ENCODE data around the gene GPATCH8. TPM values are rescaled to one million over a fixed set of nuclear protein-coding genes. Genes with fewer than 3 reads are reported as not detected.

The GPATCH8 gene
- total RNA-seq, 4 donors from 2014 or later = 15.3 to 35.5 (median 24.9) TPM

DNA sequence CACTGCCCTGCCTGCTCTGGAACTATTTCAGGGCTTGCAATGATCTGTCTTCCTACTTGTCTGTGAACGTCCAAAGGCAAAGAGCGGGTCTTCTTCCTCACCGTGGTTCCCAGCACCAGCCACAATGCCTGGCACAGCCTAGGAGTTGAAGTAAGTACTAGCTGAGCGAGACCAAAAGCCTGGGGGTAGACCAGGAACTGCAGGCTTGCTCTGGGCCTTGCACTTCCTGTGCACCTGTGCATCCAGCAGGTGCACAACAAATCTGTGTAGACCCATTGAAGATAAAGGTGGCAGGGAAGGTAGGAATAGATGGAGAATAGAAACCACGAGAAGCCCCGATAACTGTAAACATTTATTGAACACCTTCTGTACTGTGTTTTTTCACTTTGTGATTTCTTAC is 144.2 kb downstream of the GPATCH8 start:
- TF ChIP-seq, protein P1, sequence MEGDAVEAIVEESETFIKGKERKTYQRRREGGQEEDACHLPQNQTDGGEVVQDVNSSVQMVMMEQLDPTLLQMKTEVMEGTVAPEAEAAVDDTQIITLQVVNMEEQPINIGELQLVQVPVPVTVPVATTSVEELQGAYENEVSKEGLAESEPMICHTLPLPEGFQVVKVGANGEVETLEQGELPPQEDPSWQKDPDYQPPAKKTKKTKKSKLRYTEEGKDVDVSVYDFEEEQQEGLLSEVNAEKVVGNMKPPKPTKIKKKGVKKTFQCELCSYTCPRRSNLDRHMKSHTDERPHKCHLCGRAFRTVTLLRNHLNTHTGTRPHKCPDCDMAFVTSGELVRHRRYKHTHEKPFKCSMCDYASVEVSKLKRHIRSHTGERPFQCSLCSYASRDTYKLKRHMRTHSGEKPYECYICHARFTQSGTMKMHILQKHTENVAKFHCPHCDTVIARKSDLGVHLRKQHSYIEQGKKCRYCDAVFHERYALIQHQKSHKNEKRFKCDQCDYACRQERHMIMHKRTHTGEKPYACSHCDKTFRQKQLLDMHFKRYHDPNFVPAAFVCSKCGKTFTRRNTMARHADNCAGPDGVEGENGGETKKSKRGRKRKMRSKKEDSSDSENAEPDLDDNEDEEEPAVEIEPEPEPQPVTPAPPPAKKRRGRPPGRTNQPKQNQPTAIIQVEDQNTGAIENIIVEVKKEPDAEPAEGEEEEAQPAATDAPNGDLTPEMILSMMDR (IDR thresholded peaks at IDR 0.05) = no peak
- no peak for TF ChIP-seq POLR2A (IDR thresholded peaks at IDR 0.05)
- intact Hi-C loops (cut with DNase I) = no loop called here
- Histone ChIP-seq H3K27me3 (peaks cover 0 to 8% (median 0%) of the 10 kb centered on the region in 4 donors), H3K4me1 (peaks cover 3 to 33% (median 13%) of the 10 kb centered on the region in 3 donors), H3K27ac (no peak overlapping the region), H3K9me3 (no peaks in the 10 kb centered on the region), H3K36me3 (no peaks in the 10 kb centered on the region), H3K4me3 (no peak overlapping the region)
- 58 to 68% methylated on average over 3 to 4 of the region's 6 CpGs for WGBS, 2 donors
- no peak for DNase-seq

DNA sequence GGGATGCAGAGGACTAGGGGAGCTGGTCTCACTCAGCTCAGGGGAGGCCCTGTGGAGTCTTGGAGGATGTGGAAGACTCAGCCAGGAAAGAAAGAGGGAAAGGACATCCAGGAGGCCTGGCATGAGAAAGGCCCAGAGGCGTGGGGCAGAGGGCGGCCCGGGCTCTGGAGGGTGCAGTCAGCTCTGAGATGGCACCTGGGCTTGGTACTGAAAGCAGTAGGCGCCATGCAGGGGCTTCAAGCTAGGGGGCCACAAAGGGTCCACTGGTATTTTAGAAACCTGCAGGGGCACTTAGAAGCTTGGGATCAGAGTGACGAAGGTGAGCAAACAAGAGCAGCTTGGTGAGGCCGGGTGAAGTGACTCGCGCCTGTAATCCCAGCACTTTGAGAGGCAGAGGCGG is 145.1 kb downstream of the GPATCH8 start:
- no peak overlapping the region for H3K4me3 ChIP-seq
- peaks cover 0 to 8% (median 0%) of the 10 kb centered on the region in 4 donors for H3K27me3 ChIP-seq
- WGBS, 2 donors = 68 to 81% methylated on average over 6 to 9 of the region's 9 CpGs
- peaks cover 3 to 31% (median 10%) of the 10 kb centered on the region in 3 donors for H3K4me1 ChIP-seq
- no peak overlapping the region for H3K27ac ChIP-seq
- no peak for TF ChIP-seq POLR2A (IDR thresholded peaks at IDR 0.05)
- TF ChIP-seq, protein P1 (IDR thresholded peaks at IDR 0.05) = no peak
- H3K36me3 ChIP-seq = peaks cover 0 to 5% (median 2%) of the 10 kb centered on the region in 3 donors
- no peak for DNase-seq
- intact Hi-C loops (cut with DNase I) = no loop called here
- no peaks in the 10 kb centered on the region for H3K9me3 ChIP-seq

DNA sequence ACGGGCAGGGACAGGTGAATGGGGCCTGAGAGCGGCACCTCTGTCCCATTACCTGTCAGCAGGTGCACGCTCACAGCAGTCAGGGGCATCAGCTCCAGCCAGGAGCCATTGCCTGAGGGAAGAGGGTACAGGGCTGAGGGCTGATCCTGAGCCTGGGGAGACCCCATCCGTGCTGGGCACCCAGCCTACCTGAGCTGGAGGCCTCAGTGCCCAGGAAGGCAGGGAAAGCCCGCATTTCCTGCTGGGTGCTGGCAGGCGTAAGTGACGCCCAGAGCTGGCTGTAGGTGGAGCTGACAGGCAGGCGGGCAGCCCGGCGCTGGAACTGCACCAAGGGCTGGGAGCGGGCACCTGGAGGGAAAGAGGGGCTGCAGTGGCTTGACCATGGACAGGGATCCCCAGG is 147.0 kb downstream of the GPATCH8 start:
- Histone ChIP-seq H3K27me3 (no peaks in the 10 kb centered on the region), H3K9me3 (no peaks in the 10 kb centered on the region), H3K4me3 (no peak overlapping the region), H3K4me1 (peaks cover 0 to 14% (median 4%) of the 10 kb centered on the region in 3 donors), H3K27ac (no peak overlapping the region), H3K36me3 (peaks cover 15 to 23% (median 21%) of the 10 kb centered on the region in 3 donors)
- 58% methylated on average over 7 of the region's 11 CpGs; no CpG with 5 or more reads in 1 of the 2 donors for WGBS, 2 donors
- no peak for DNase-seq
- intact Hi-C loops (cut with DNase I) = no loop called here
- no peak for TF ChIP-seq POLR2A (IDR thresholded peaks at IDR 0.05)

DNA sequence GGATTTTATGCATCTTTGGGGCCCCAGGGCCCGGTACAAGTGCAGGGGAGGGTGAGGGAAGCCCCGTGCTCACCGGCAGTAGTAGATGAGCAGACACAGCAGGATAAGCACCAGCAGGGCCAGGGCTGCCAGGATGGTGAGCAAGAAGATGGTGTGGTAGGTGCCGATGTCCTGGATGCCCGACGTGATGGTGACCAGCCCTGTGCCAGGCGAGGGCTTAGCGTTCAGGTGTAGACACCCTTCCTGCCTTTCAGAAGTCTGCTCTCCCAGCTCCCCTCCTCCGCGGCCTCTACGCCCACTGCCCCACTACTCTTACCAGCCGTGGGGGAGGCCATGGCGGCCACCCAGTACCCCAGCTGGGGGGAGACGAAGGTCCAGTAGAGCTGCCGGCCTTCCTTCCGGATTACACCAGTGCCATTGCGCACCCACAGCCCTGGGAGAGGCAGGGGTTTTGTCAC is 147.5 kb downstream of the GPATCH8 start:
- H3K27me3 ChIP-seq = no peaks in the 10 kb centered on the region
- H3K36me3 ChIP-seq = peaks cover 20 to 29% (median 26%) of the 10 kb centered on the region in 3 donors
- no peak for TF ChIP-seq POLR2A (IDR thresholded peaks at IDR 0.05)
- TF ChIP-seq, protein P1 (IDR thresholded peaks at IDR 0.05) = no peak
- no peaks in the 10 kb centered on the region for H3K9me3 ChIP-seq
- 74 to 86% methylated on average over 5 to 15 of the region's 17 CpGs for WGBS, 2 donors
- no peak for DNase-seq
- intact Hi-C loops (cut with DNase I) = no loop called here
- peaks cover 0 to 12% (median 4%) of the 10 kb centered on the region in 3 donors for H3K4me1 ChIP-seq
- no peak overlapping the region for H3K27ac ChIP-seq
- no peak overlapping the region for H3K4me3 ChIP-seq

DNA sequence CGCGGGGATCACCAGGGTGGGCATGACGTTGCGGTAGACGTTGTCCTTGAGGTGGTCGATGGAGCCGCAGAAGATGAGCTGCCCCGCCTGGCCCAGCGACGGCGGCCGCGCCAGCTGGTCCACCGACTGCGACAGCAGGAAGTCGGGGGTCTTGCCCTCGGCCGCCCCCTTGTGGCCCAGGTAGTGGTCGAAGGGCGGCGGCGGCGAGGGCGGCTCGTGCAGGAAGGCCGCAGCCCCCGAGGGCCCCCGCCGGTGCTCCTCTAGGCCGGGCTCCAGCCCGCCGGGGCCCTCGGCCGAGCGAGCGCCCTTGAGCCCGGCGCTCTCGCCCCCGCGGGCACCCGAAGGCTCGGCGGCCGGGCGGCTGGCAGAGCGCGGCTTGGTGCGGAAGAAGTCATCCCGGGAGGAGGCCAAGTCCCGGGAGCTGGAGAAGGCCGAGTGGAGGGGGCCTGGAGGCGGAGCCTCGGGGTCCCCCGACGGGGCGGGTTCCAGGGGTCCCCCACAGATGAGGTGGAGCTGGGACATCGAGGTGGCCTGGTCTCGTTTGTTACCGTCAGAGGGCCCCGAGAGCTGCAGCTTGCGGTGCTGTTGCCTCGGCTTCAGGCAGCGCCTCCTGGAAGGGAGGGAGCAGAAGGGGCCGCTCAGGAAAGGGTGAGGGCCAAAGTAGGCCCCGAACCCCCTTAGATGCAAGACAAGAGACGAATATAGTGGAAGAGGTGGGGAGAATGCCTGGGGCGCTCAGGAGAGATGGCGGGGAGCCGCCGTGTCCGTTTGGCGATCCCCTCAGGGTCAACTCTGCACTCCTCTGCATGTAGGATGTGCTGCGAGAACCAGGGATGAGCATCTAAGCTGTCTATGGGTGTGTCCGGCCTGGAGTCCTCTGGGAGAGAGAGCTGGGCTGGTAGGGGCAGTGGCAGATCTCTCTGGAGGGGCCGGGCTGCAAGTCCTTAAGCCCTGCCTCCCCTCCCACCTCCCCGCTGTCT is 148.3 kb downstream of the GPATCH8 start:
- TF ChIP-seq POLR2A (IDR thresholded peaks at IDR 0.05) = no peak
- TF ChIP-seq, protein P1 (IDR thresholded peaks at IDR 0.05) = peak in 4 of 6 experiments; percentile 12 to 37 (median 20)
- Histone ChIP-seq H3K9me3 (no peaks in the 10 kb centered on the region), H3K4me3 (peak overlapping the region in 2 of 4 donors; percentile 43 to 60), H3K36me3 (peaks cover 28 to 37% (median 32%) of the 10 kb centered on the region in 3 donors), H3K27me3 (no peaks in the 10 kb centered on the region), H3K4me1 (peaks cover 0 to 18% (median 4%) of the 10 kb centered on the region in 3 donors), H3K27ac (no peak overlapping the region)
- intact Hi-C loops (cut with DNase I) = no loop called here
- DNase-seq = no peak
- WGBS, 2 donors = 66 to 68% methylated on average over 11 to 13 of the region's 77 CpGs

Measured in esophagus squamous epithelium (tissue), 5 donors.